Nephron (organoid): Measurements from ENCODE around the gene SRSF11.

Experiments used
- H3K27ac Mint-ChIP-seq, 3 experiments: 2 replicates each; pipeline ENCODE4 v1.8.0; 2020; ENCODE audit warnings: mixed read lengths in 3 of 3, mild to moderate bottlenecking in 2 of 3, moderate library complexity in 1 of 3
- H3K27me3 Mint-ChIP-seq: 2 replicates; pipeline ENCODE4 v1.8.0; 2021; ENCODE audit warnings: low read depth, mild to moderate bottlenecking, moderate library complexity, mixed read lengths
- H3K36me3 Mint-ChIP-seq: 2 replicates; pipeline ENCODE4 v1.8.0; 2020; ENCODE audit warnings: low read depth, mixed read lengths
- H3K4me1 Mint-ChIP-seq: 2 replicates; pipeline ENCODE4 v1.8.0; 2020; ENCODE audit warnings: mixed read lengths
- H3K4me3 Mint-ChIP-seq, 3 experiments: 2 replicates each; pipeline ENCODE4 v1.8.0; 2020; ENCODE audit warnings: mild to moderate bottlenecking in 3 of 3, mixed read lengths in 3 of 3, moderate library complexity in 2 of 3
- H3K9me3 Mint-ChIP-seq: 2 replicates; pipeline ENCODE4 v1.8.0; 2020; ENCODE audit warnings: mixed read lengths
- TF ChIP-seq, protein P1 (sequence below), 3 experiments: fragments of 200-600 bp; sonication (generic); IDR thresholded peaks; one replicate each; pipeline ENCODE4 v1.5.0; 2021; ENCODE audit warnings: antibody characterized with exemption in 3 of 3; ENCODE audit not compliant: unreplicated experiment in 3 of 3

Gene SRSF11

DNA sequence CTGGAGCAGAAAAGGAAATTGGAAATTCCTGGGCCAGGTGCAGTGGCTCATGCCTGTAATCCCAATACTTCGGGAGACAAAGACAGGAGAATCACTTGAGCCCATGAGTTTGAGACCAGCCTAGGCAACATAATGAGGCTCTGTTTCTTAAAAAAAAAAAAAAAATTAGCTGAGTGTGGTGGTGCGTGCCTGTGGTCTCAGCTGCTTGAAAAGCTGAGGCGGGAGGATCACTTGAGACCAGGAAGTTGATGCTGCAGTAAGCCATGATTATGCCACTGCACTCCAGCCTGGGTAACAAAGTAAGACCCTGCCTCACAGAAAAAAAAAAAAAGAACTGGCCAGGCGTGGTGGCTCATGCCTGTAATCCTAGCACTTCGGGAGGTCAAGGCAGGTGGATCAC, 56.7 kb downstream of the SRSF11 start:
- no peaks in the 10 kb centered on the region for H3K4me1 Mint-ChIP-seq
- H3K27me3 Mint-ChIP-seq, result no peaks in the 10 kb centered on the region
- no peak overlapping the region for H3K4me3 Mint-ChIP-seq
- no peaks in the 10 kb centered on the region for H3K9me3 Mint-ChIP-seq
- TF ChIP-seq, protein P1, sequence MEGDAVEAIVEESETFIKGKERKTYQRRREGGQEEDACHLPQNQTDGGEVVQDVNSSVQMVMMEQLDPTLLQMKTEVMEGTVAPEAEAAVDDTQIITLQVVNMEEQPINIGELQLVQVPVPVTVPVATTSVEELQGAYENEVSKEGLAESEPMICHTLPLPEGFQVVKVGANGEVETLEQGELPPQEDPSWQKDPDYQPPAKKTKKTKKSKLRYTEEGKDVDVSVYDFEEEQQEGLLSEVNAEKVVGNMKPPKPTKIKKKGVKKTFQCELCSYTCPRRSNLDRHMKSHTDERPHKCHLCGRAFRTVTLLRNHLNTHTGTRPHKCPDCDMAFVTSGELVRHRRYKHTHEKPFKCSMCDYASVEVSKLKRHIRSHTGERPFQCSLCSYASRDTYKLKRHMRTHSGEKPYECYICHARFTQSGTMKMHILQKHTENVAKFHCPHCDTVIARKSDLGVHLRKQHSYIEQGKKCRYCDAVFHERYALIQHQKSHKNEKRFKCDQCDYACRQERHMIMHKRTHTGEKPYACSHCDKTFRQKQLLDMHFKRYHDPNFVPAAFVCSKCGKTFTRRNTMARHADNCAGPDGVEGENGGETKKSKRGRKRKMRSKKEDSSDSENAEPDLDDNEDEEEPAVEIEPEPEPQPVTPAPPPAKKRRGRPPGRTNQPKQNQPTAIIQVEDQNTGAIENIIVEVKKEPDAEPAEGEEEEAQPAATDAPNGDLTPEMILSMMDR (IDR thresholded peaks at IDR 0.05; ENCODE audit: unreplicated experiment in 3 of 3), result no peak
- peaks cover 56% of the 10 kb centered on the region for H3K36me3 Mint-ChIP-seq
- H3K27ac Mint-ChIP-seq, result no peak overlapping the region

- Mint-ChIP-seq H3K9me3 (no peaks in the 10 kb centered on the region), H3K4me1 (no peaks in the 10 kb centered on the region), H3K27me3 (no peaks in the 10 kb centered on the region), H3K27ac (no peak overlapping the region), H3K36me3 (peaks cover 48% of the 10 kb centered on the region), H3K4me3 (no peak overlapping the region)
- TF ChIP-seq, protein P1 (IDR thresholded peaks at IDR 0.05; ENCODE audit: unreplicated experiment in 3 of 3), result no peak
Observed at GRCh38 chr1:70278710-70279109, 57.5 kb downstream of the SRSF11 start.

- Mint-ChIP-seq H3K27me3 (no peaks in the 10 kb centered on the region), H3K36me3 (peaks cover 31% of the 10 kb centered on the region), H3K27ac (no peak overlapping the region), H3K4me1 (no peaks in the 10 kb centered on the region), H3K4me3 (no peak overlapping the region), H3K9me3 (no peaks in the 10 kb centered on the region)
- TF ChIP-seq, protein P1 (IDR thresholded peaks at IDR 0.05; ENCODE audit: unreplicated experiment in 3 of 3), result no peak
Observed at GRCh38 chr1:70284366-70284765, 63.2 kb downstream of the SRSF11 start.

DNA sequence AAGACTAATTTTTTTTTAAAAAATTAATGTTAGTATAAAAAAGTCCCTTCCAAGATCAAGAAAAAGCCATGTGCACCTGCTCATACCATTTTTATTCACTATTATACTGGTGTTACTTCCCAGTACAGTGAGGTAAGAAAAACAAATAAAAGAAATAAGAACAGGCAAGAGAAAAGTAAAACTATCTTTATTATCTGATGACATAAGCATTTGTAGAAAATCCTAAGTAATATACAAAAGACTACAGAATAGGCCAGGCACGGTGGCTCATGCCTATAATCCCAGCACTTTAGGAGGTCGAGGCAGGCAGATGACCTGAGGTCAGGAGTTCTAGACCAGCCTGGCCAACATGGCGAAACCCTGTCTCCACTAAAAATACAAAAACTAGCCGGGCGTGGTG, 65.3 kb downstream of the SRSF11 start:
- peaks cover 31% of the 10 kb centered on the region for H3K36me3 Mint-ChIP-seq
- H3K4me1 Mint-ChIP-seq, result no peaks in the 10 kb centered on the region
- no peaks in the 10 kb centered on the region for H3K9me3 Mint-ChIP-seq
- H3K27me3 Mint-ChIP-seq, result no peaks in the 10 kb centered on the region
- TF ChIP-seq, protein P1 (IDR thresholded peaks at IDR 0.05; ENCODE audit: unreplicated experiment in 3 of 3), result no peak
- H3K4me3 Mint-ChIP-seq, result no peak overlapping the region
- no peak overlapping the region for H3K27ac Mint-ChIP-seq

- Mint-ChIP-seq H3K27me3 (no peaks in the 10 kb centered on the region), H3K36me3 (peaks cover 38% of the 10 kb centered on the region), H3K4me3 (no peak overlapping the region), H3K9me3 (no peaks in the 10 kb centered on the region), H3K4me1 (no peaks in the 10 kb centered on the region), H3K27ac (no peak overlapping the region)
- TF ChIP-seq, protein P1 (IDR thresholded peaks at IDR 0.05; ENCODE audit: unreplicated experiment in 3 of 3), result no peak
Observed at GRCh38 chr1:70288166-70288565, 67.0 kb downstream of the SRSF11 start.

- Mint-ChIP-seq H3K36me3 (peaks cover 49% of the 10 kb centered on the region), H3K4me3 (no peak overlapping the region), H3K4me1 (no peaks in the 10 kb centered on the region), H3K9me3 (no peaks in the 10 kb centered on the region), H3K27ac (no peak overlapping the region), H3K27me3 (no peaks in the 10 kb centered on the region)
- TF ChIP-seq, protein P1 (IDR thresholded peaks at IDR 0.05; ENCODE audit: unreplicated experiment in 3 of 3), result no peak
Observed at GRCh38 chr1:70290218-70290617, 69.0 kb downstream of the SRSF11 start.
